NCI-H1930 (cell line): Measurements from ENCODE around the gene LMAN2L.

Experiments used
- DNase-seq, 2 experiments: peaks; one replicate each; lab custom pipeline; 2025; lab: John Stamatoyannopoulos, UW

The LMAN2L gene, protein sequence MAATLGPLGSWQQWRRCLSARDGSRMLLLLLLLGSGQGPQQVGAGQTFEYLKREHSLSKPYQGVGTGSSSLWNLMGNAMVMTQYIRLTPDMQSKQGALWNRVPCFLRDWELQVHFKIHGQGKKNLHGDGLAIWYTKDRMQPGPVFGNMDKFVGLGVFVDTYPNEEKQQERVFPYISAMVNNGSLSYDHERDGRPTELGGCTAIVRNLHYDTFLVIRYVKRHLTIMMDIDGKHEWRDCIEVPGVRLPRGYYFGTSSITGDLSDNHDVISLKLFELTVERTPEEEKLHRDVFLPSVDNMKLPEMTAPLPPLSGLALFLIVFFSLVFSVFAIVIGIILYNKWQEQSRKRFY

DNA sequence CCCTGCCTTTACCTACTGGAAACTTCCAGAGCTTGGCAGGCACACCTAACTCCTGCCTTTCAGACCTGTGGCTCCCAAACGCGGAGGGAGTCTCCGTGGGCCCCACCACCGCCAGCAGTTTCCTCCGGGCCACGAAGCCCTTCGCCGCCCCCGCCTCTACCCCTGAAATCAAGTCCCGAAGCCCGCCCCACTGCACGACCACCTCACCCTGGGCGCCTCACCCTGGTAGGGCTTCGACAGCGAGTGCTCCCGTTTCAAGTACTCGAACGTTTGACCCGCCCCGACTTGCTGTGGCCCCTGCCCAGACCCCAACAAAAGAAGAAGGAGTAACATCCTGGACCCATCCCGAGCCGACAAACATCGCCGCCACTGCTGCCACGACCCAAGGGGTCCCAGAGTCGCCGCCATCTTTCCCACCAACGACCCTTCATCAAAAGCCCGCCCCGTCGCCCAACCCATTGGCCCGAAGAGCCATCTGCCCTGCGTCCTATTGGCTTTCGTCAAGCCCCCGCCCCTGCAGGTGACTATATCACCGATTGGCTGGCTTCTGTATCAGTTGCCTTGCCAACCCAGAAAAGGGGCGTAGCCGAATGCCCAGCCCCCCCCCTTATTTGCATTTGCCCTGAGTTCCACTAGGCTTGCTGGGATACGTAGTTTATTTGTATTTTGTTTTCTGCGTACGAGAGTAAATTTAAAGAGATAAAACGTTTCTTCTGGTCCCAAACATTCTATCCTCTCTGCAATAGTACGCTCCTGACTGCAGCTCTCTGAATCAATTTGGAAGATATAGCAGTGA, at the start of gene LMAN2L:
Gene LMAN2L, minus strand, starts transcription at position 432 of the 796 bp plus-strand sequence. Its CDS starts 24 bp downstream, at position 408.
- peak; percentile 93 to 95 for DNase-seq

- no peak for DNase-seq
These were observed 49.4 kb upstream of the LMAN2L start for GRCh38 chr2:96789245-96789617.

- DNase-seq = no peak
These were observed 48.8 kb upstream of the LMAN2L start for GRCh38 chr2:96788442-96789244.

DNA sequence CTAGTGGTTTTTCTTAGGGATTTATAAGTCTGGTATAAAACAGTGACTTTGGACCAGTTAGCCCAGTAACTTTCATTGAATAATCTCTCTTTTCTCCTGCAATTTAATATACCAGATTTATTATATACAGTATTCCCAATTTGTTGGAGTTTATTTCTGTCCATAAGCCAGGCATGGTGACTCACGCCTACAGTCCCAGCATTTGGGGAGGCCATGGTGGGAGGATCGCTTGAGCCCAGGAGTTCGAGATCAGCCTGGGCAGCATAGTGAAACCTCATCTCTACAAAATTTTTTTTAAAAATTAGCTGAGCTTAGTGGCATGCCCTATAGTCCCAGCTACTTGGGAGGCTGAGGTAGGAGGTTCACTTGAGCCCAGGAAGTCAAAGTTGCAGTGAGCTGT, 47.5 kb upstream of the LMAN2L start:
- DNase-seq = no peak

- no peak for DNase-seq
These were observed 43.5 kb upstream of the LMAN2L start for GRCh38 chr2:96783388-96783787.

DNA sequence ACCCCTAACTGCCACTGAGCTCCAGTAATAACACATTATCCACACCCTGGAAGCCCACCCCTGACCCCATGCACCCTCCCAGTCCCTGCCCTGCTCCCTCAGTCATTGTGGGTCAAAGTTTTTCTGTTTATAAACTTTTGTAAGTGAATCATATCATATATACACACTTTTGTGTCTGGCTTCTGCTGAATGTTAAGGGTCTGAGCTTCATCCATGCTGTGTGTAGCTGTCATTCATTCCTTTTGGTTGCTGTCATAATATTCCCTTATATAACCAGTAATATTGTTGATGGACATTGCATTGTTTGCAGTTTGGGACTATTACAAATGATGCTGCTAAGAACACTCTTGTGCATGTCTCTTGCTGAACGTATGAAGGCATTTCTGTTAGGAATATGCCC, 35.3 kb upstream of the LMAN2L start:
- DNase-seq = no peak

- no peak for DNase-seq
These were observed 34.1 kb upstream of the LMAN2L start for GRCh38 chr2:96773922-96774321.

GRCh38 chr2:96772903-96773671, 33.2 kb upstream of the LMAN2L start:
- no peak for DNase-seq

- DNase-seq = no peak
These were observed 32.1 kb upstream of the LMAN2L start for GRCh38 chr2:96771796-96772618.

DNA sequence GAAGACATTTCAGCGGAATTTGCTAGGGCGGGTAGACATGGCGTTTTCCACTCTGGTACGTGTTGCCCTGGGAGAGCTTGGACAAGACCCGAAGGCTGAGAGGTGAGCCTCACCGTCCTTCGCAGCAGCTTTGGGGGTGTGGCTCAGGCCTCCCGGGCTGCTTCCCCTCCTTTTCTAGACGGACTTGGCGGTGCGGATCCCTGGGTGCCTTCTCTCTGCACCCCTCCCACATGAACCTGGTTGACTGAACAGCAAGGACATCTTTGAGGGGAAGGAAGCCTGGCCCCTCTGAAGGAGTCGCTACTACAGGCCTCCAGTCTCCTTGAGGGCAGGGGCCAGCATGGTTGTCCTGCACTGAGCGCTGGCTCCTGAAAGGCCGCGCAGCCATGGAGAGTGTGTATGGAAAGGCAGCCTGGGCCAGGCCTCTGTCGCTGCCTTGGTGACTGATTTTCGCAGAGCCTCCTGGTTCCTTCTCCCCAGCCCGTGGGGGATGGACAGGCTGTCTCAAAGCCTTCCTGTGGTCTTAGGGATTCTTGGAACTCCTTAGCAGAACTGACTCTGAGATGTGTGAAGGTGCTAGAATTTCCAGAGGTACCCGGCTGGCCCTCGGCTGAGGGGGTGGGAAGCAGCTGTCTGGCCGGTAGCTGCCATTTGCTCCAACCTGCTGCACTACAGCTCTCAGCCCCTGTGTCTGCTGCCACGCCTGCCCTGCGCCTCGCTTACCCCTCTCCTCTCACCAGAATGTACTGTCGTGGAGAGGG, 30.8 kb upstream of the LMAN2L start:
- no peak for DNase-seq

DNA sequence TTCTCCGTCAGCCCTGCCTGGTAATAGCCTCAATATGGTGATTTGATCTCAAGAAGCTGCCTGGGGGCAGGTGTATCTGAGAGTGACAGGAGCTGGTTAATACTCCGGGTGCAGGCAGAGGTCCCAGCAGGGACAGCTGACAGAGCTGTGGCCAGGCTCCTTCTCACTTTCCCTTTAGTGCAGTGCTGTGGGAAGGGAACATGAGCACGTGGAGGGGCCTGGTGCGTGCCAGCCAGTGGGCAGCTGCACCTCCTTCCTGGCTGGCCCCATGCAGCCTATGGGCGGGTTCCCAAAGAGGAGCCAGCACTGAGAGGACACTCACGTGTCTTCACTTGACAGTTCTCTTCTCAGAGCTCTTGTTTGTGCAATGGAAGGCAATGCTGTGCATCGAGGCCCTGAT, 29.9 kb upstream of the LMAN2L start:
- no peak for DNase-seq

- DNase-seq = no peak
These were observed 28.3 kb upstream of the LMAN2L start for GRCh38 chr2:96768083-96768561.

DNA sequence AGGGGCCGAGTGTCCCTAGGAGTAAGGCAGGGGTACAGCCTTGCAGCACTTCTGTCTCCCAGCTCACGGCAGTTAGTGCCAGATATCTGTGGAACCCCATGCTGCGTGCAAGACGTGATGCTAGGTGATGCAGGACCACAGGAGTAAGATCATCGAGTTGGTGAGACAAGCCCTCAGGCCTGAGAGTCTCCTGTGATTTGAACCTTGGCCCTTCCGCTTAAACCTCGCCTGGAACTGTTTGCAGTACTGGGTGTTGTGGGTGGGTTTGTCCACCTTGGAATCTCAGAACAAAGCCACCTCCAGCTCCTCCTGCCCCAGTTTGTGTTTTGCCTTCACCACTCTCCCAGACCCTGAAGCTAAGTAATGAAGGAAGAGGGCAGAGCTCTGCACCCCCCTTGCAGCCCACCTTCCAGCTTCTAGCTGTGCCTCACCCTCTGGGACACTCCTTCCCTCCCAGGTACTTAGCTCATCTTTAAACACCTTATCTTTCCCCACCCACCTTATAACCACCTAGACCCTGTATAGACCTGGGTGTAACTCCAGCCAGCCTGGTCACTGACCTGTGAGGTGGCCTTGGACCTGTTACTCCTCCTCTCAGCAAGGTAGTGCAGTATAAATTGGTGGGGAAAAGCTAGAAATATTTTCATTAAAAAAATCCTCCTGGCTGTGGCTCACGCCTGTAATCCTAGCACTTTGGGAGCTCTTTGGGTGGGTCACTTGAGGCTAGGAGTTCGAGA, 27.4 kb upstream of the LMAN2L start:
- DNase-seq = no peak

DNA sequence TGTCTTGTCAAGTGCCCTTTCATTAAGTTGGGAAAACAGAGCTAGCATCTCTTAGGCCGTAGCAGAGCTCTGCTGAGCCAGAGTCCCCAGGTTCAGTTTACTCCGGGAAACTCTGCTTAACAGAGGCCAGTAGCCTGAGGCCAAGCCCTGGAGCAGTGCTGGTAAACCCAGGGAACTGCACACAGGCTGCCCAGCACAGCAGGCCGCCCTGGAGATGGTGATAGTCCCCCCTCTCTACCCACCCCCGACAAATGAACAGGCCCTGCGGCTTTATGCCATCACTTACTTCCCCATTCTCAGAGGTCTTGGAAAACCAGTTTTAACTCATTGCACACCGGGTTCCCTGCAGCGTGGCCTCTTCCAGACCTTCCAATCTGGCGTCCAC, 24.4 kb upstream of the LMAN2L start:
- no peak for DNase-seq

DNA sequence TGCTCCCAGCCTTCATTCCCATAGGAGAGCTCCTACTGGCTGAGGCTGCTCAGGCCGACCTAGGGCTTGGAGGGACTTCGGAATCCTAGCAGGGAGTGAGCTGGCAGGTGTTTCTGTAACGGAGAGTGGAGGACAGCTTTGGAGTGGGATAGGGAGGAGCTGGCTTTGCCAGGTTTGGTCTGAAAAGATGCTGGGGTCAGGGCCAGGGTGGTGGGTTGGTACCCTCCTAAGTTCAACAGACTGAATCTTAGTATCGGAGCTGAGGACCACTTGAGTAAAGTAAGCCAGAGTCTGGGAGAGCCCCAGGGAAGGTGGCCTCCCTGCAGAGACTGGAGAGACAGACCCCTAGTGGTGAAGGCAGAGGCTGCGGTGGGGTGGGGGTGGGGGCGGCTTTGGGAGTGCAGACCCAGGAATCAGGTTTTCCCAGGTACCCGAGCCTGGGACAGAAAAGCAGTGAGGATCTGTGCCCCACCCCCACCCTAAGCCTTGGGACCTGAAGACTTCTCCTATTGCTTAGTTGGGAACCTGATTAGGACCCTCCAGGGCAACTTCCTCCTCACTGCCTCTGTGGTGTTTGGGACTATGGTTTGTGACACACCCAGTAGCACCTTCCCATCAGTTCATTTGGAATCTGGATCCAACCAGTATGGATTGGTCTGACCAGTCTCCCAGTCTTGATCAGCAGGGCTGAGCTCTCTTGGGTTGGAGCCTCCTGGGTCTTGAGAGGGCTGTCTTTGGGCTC, 23.8 kb upstream of the LMAN2L start:
- no peak for DNase-seq

DNA sequence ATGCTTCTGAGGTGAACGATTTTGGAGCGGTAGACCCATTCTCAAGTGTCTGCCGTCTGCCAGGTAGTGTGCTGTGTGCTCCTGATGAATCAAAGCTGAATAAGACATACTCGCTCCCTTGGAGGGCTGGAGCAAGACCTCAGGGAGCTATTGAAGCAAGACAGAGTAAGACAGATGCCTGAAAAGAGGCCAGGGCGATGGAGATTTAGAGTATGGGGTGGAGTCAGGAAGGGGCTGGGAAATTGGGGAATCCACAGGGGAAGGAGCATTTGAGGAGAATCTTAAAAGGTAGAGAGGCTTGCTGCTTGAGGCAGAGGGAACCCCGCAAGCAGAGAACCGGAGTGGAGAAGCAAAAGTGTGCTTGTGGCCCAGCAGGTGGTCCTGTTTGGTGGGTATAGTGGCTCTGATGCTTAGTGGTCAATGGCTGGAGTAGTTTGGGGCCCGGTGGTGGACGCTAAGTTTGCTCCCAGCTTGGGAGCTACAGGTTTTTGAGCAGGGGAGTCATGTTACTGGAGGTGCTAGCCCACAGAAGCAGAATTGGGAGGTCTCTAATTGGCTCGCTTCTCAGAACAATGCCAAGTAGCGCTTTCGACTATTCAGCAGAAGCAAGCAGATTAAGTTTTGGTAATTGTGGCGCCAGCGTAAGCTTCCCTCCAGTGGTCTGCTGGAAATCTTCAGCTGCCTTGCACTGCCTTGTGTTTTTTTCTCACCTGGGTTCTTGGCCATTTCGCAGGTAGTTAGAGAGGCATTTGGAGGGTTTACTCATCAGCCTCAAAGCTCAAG, 22.9 kb upstream of the LMAN2L start:
- no peak for DNase-seq

GRCh38 chr2:96760986-96761832, 21.3 kb upstream of the LMAN2L start:
- peak in 1 of 2 experiments; percentile 47 for DNase-seq
